ENCODE results near the gene CLEC3B.
A peak's percentile ranks its signal among the peaks of the same experiment; 100 is the strongest.
"Not testable (repeated sequence)": the region's sequence is repeated elsewhere in the genome, so short reads cannot be mapped to it uniquely, and the experiment has no call there.

The CLEC3B gene

DNA sequence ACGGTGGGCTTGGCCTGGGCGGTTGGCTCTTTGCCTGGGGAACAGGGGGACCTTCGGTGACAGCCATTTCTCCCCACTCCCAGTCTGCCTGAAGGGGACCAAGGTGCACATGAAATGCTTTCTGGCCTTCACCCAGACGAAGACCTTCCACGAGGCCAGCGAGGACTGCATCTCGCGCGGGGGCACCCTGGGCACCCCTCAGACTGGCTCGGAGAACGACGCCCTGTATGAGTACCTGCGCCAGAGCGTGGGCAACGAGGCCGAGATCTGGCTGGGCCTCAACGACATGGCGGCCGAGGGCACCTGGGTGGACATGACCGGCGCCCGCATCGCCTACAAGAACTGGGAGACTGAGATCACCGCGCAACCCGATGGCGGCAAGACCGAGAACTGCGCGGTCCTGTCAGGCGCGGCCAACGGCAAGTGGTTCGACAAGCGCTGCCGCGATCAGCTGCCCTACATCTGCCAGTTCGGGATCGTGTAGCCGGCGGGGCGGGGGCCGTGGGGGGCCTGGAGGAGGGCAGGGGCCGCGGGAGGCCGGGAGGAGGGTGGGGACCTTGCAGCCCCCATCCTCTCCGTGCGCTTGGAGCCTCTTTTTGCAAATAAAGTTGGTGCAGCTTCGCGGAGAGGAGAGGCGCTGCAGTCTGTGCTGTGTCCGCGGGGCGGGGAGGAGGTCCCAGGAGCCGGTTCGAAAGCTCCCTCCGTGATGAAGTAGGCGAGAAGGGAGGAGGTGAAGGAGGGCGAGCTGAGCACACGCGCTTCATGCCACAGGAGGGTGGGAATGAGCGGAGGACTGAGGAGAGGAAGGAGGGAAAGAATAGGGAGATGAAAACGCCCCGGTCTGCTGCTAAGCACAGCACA, 9.6 kb downstream of the CLEC3B start:
- DNase-seq (ENCODE audit: low read depth): no peak

DNA sequence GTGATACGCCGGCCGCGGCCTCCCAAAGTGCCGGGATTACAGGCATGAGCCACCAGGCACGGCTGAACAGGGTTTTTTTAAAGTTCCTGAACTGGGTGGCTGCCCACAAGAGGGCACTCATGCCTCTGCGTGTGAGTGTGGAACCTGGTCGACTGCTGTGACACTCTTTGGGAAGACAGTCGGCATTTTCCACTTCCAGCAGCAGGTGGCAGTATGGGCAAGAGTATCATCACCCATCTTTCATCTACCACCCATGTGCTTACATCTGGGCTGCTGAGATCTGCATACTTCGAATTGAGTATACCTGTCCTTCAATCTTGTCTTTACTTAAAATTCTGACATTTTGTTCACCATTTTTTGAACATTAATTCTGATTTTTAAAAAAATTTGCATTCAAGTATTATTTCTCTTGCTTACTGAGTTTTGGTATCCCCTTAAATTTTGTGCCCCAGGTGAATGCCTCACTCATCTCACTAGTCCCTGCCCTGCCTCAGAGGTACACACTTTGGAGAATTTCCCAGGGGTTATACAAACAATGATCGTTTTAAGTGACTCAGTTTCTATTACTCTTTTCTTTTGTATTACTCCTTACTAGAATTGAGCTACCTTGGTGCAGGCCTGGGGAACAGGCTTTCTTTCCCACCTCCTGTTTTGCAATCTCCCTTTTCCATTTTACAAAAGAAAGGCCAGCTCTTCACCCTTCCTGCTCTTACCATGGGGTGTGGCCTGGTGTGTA, 11.8 kb downstream of the CLEC3B start:
- DNase-seq (ENCODE audit: low read depth): peak; percentile 57

DNA sequence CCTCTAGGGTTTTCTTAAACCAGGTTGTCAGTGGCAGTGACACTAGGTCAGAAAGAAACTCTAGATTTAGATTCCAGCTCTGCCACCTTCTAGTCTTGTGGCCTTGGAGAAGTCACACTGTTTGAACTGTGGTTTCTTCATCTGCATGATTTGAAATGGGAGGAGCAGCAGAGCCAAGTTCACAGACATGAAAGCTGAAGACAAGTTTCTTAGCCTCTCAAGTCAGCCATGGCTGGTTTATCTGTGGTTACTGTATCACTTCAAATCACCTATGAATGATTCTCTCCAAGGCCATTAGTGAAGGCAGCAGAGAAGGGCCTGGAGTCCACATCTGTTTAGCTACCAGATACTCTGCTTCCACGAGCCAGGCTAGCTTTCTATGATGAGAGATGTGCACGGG, 15.6 kb downstream of the CLEC3B start:
- no peak for DNase-seq (ENCODE audit: low read depth)

DNA sequence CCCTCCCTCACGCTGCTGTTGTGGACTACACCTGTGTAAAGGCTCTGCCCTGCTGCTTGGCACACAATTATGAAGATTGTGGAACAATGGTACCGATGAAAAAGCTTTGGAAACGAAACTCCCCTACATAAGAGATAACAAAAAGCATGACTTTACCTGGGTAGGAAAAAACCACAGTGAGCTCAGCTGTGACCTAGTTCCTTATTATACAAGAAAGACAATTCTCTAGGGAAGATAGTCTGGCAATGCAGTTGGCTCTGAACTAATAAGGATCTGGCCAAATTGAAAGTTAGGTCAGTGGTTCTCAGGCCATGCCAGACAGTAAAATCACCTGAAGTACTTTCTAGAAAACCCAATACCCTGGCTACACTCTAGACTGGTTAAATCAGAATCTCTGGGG, 16.1 kb downstream of the CLEC3B start:
- no peak for DNase-seq (ENCODE audit: low read depth)

DNA sequence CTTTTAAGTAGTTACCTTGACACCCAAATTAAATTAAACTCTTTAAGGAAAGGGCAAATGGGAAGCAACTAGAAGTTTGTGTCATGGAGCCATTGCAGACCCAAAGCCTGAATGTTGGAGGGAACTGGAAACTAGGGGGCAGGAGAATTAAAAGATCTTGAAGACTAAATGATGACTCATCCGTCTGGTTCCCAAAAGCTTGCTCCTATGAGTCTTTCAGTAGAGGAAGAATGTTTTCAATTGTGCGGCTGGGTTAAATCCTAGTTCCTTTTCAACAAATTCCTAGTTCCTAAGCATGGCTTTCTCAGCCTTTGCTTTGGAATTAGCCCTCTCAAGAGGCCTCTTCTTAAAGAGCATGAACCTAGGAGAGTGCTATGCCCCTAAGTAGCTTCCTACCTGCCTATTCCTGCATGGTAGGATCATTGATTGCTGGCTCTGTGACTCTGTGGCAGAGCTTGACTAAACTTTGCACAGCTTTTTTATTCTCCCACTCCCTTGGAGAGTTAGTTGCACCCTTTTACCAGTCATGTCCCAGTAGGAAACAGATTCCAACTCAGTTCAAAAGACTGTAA, 17.7 kb downstream of the CLEC3B start:
- no peak for DNase-seq (ENCODE audit: low read depth)

DNA sequence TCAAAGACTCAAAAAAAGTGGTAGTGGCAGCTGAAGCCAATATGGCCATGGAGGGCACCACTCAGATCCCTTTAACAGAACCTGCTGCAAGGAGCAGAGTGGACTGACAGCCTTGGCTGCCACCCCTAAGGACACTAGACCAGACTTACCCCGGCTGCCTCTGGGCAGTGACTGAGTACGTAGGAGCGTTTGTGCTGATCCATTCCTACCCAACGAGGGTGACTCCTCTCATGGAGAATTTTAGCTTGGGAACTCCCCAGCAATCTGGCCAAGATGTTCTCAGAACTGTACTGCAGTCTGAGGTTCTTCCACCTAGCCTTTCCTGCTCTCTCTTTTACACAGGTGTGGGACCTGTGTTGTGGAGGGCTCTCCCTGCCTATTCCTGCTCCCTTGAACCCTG, 22.1 kb downstream of the CLEC3B start:
- no peak for DNase-seq (ENCODE audit: low read depth)

DNA sequence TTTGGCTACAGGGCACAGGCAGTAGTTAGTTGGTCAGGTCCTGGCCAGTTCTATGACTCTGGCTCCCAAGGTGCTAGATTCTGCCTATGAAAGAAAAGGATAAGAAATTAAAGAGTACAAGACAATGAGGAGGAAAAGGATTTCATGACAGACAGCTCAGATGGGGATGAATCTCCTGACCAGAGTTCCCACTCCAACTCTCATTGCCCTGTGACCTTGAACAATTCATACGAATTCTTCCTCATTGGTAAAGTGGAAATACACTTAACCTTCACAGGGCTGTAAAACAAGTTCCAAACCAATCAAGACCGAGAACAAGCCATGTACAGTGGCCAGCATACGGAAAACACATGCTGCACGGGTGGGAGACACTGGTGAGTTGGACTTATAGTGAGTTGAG, 23.7 kb downstream of the CLEC3B start:
- no peak for DNase-seq (ENCODE audit: low read depth)

DNA sequence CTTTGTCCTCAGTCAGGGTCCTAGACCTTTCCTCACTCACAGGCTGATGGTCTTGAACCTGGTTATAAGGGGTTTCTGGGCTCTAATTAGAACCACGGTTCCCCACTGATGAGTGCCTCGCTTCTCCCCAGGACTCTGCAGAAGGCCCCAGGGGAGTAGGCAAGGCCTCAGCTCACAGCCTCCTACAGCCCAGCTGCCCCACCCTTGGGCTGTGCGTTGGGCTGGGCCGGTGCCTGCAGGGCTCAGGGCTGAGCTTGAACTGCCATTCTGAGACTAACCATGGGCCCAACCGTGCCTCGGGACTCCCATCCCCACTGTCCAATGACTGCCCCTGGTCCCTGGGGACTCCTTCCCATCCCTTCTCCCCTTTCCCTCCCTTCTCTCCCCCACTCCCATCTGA, 25.6 kb downstream of the CLEC3B start:
- DNase-seq (ENCODE audit: low read depth): no peak

DNA sequence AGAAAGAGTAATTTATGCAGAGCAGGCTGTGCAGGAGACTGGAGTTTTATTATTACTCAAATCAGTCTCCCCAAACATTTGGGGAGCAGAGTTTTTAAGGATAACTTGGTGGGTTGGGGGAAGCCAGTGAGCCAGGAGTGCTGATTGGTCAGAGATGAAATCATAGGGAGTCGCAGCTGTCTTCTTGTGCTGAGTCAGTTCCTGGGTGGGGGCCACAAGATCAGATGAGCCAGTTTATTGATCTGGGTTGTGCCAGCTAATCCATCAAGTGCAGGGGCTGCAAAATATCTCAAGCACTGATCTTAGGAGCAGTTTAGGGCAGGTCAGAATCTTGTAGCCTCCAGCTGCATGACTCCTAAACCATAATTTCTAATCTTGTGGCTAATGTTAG, 27.7 kb downstream of the CLEC3B start:
- DNase-seq (ENCODE audit: low read depth): not testable (repeated sequence)

DNA sequence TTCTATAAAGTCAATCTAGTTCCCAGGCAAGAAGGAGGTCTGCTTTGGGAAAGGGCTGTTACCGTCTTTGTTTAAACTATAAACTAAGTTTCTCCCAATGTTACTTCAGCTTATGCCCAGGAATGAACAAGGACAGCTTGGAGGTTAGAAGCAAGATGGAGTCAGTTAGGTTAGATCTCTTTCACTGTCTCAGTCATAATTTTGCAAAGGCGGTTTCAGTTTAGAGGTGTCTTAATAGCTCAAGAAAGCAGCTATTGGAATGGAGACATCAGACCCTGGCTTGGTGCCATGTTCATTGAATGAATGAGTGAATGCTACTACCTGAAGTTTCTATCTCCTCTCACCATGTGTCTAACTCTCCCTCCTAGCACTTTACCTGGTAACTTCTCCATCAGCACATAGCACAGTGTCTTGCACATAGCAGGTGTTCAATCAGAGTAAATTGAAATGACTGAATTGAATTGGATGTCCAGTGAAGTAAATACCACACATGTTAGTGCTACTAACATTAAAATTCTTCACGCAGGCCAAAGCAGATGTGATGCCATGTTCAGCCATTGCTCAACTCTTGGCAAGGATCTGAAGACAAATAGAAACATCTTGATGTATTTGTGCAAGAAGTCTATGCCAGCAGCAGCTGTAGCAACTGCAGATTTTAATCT, 28.2 kb downstream of the CLEC3B start:
- no peak for DNase-seq (ENCODE audit: low read depth)

DNA sequence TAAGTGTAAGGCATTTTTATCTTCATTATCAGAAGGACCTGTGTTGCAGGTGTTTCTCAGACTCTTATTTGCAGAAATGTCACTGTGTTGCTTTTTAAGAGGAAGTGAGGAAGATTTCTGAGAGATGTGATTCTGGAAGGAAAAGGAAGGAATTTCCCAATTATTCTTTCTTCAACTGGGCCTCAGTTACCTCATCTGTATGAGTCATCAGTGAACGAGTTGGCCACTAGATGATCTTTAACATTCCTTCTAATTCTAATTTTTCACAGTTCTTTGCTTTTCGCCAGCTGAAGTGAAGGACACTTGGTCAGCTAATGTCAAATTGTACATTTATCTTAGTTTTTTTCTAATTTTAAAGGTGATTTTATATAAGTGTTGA, 28.9 kb downstream of the CLEC3B start:
- DNase-seq (ENCODE audit: low read depth): no peak

DNA sequence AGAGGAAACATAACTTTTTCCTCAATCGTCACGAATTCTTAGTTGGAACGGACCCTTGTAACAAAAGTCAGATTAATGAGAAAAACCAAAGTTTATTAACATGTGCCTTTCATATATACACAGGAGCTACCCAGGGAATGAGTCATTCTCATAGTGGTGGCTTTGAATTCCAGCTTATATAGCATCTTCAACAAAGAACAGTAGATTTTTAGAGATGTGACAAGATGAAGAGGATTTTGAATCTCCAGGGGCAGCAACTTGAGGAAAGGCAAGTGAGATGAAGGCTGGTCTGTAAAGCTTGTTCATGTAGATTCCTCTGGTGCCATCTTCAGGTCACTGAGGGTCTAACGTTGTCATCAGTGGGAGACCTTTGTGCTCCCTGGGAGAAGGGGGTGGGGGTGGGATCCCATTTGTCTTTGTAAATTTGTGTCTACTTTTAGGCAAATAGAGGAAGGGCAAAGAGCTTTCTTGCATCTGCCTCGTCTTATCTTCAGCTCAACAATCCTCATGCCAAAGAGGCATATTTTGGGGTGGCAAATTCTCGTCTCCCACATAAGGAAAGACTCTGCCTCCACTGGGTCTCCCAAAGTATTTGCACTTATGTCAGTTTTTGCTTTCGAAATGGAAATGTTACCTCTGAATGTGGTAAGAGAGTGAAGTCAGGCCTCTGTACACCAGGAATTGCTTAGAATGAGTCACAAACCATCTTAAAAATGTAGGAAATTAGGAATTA, 29.5 kb downstream of the CLEC3B start:
- no peak for DNase-seq (ENCODE audit: low read depth)

DNA sequence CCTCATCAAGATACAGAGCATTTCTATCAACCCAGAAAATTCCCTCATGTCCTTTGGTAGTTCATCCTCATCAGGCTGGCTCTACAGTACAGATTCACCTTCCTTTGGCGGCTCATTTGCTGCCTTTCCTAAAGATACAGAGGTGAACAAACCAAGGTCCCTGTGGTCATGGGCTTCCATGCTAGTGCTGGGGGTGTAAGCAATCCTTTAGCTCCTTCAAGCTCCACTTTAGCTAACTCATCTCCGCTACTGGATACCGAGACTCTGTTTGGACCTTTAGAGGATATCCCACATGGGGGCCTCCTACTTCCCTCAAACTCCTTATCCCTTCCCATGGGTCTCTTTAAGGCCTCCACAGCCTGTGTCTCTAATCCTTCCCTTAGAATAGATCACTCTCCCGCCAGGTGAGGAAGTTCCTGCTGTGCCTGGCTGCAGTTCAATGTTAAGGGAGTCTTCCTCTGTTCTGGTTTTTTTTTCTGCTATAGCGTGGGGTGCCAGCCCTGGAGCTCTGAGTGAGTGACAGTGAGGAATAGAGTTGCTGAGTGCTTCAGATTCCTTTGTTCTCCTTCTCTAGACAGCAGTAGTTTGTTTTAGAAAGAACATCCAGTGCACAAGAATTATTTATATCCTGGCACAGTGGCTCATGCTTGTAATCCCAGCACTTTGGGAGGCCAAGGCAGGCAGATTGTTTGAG, 30.7 kb downstream of the CLEC3B start:
- DNase-seq (ENCODE audit: low read depth): no peak

DNA sequence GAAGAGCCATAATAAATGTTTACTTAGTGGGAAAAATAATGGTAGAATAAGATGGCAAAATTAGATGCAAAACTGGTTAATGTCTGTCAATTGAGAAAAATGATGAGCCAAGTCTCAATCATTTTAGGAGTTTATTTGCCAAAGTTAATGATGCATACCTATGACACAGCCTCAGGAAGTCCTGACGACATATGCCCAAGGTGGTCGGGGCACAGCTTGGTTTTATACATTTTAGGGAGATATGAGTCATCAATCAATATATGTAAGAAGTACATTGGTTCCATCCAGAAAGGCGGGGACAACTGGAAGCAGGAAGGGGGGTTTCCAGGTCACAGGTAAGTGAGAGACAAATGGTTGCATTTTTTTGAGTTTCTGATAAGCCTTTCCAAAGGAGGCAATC, 31.5 kb downstream of the CLEC3B start:
- no peak for DNase-seq (ENCODE audit: low read depth)

DNA sequence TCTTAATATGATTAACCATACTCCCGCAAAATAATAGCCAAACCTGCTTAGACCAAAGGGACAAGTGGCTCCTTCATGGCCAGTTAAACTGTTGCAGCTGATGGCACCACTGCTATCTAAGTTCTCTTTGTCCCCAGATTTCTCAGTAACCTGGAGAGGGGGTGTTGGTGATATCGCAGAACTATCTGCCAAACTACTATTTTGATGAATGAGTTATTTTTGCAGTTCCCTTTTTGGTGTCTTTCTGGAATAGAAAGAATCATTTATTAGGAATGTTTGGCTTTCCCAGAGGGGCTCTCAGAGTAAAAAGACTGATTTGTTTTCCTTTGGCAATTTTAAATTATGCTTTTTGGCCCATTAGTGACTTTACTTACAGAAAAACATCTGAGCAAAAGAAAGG, 33.0 kb downstream of the CLEC3B start:
- no peak for DNase-seq (ENCODE audit: low read depth)

DNA sequence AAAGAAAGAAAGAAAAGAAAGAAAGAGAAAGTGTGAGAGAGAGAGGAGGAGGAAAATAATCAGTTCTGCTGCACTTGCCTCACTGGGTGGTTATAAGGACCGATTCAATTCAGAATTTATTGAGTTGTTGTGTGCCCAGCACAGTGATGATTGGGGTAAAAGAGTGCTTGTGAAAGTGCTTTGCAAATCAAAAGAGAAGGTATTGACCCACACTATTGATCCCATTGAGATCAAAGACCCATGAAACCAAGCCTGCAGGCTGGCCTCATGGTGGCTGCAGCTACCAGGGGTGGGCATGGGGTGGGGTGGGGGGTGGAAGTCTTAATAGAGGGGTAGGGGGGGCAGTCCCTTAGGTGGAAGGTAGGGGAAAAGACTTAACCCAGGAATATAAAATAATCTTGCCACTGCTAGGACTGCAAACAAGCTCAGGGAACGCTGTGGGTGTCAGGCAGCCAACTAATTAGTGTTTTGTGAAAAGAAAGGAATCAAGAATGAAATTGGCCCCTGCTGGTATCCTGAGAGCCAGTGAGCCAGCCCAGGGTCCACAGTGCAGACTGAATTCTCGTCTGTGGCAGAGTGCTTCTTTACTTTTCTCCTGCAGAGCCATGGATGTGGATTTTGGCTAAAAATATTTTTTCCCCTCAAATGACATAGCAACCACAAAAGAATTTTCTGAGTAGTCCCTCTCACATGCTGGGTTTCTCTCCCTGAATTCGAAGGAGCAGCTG, 34.2 kb downstream of the CLEC3B start:
- DNase-seq (ENCODE audit: low read depth): no peak

DNA sequence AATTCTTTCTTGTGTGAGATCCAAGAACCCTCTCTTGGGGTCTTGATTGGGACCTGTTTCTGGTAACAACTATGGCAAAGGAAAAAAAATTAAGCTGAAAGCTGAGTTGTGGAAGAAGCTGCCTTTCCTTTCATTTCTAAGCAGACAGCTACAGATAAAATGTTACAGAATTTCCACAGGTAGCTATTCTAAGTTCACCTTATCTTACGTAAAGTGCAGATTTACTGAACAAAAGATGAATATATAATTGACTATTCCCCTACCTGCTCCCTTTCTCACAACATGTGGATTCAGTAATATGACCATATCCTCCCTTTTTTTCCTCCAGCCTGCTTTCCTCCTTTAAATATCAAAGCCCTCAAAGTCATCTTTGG, 36.6 kb downstream of the CLEC3B start:
- no peak for DNase-seq (ENCODE audit: low read depth)

DNA sequence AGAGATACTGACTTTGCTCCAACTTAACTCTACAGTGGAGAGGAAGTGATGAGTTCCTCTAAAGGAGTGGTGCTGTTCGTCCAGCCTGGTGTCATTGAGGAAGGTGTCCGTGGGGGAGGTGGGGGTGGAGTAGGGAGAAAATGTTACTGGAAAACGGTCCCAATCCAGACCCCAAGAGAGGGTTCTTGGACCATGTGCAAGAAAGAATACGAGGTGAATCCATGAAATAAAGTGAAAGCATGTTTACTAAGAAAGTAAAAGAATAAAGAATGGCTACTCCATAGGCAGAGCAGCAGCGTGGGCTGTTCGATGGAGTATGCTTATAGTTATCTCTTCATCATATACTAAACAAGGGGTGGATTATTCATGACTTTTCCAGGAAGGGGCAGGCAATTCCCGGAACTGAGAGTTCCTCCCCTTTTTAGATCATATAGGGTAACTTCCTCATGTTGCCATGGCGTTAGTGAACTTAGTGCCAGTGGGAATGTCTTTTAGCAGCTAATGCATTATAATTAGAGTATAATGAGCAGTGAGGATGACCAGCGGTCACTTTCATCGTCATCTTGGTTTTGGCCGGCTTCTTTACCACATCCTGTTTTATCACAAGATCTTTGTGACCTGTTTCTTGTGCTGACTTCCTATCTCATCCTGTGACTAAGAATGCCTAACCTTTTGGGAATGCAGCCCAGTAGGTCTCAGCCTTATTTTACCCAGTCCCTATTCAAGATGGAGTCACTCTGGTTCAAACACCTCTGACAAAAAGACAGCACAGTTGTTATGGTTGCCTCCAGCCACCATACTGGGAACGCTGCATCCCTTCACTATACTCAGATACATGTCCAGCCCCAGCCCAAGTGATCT, 38.6 kb downstream of the CLEC3B start:
- no peak for DNase-seq (ENCODE audit: low read depth)

DNA sequence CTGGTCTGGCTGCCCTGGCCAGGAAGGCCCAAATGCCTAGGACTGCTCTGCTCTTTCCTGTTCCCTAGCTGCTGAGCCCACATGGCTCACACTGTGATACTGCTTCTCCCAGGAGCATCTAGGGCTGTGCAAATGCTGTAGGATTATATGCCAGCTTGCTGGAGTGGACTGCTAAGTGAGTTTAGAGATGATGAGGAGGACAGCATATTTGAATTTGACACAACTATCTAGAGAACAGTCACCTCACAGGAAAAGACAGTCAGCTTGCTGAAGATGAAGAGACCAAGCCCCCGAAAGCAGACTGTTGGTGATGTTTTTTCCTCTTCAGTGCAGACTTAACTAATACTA, 39.2 kb downstream of the CLEC3B start:
- DNase-seq (ENCODE audit: low read depth): no peak
